Stimulated activated CD8-positive, alpha-beta memory T cell treated with anti-CD3 and anti-CD28 coated beads, Interleukin-12 subunit alpha, Interleukin-12 subunit beta, amount 100 ng/mL, for 4 hours (primary cell): Measurements from ENCODE around the gene DIRAS1.
"Not testable (repeated sequence)": the region's sequence is repeated elsewhere in the genome, so short reads cannot be mapped to it uniquely, and the experiment has no call there.

Experiments used
- DNase-seq: peaks from one replicate; pipeline ENCODE4 v3.0.0-alpha.2; 2020; ENCODE audit warnings: low read depth

DIRAS1 gene

GRCh38 chr19:2711172-2711874 lies 9.8 kb downstream of the DIRAS1 start:
- no peak for DNase-seq

- DNase-seq = no peak
Measured at GRCh38 chr19:2706251-2706650, 14.9 kb downstream of the DIRAS1 start.

- DNase-seq = no peak
Measured at GRCh38 chr19:2703691-2704216, 17.4 kb downstream of the DIRAS1 start.

GRCh38 chr19:2703077-2703437 lies 18.1 kb downstream of the DIRAS1 start:
- no peak for DNase-seq

GRCh38 chr19:2702170-2703076 lies 18.7 kb downstream of the DIRAS1 start, which contains the start of gene GNG7:
TSS of gene GNG7 (minus strand) at chr19:2702694. CDS start at chr19:2520688, 182,006 bp downstream.
- DNase-seq = peak; percentile 90

GRCh38 chr19:2701361-2702169 lies 19.6 kb downstream of the DIRAS1 start:
- DNase-seq = no peak

GRCh38 chr19:2700660-2701360 lies 20.4 kb downstream of the DIRAS1 start:
- no peak for DNase-seq

- no peak for DNase-seq
Measured at GRCh38 chr19:2699413-2700140, 21.6 kb downstream of the DIRAS1 start.

- no peak for DNase-seq
Measured at GRCh38 chr19:2694196-2694595, 27.0 kb downstream of the DIRAS1 start.

- no peak for DNase-seq
Measured at GRCh38 chr19:2693492-2694160, 27.5 kb downstream of the DIRAS1 start.

GRCh38 chr19:2691951-2692350 lies 29.2 kb downstream of the DIRAS1 start:
- no peak for DNase-seq

GRCh38 chr19:2690856-2691255 lies 30.3 kb downstream of the DIRAS1 start:
- DNase-seq = no peak

- DNase-seq = no peak
Measured at GRCh38 chr19:2686360-2686759, 34.8 kb downstream of the DIRAS1 start.

- no peak for DNase-seq
Measured at GRCh38 chr19:2685204-2685704, 35.9 kb downstream of the DIRAS1 start.

GRCh38 chr19:2683430-2684003 lies 37.7 kb downstream of the DIRAS1 start:
- no peak for DNase-seq

- no peak for DNase-seq
Measured at GRCh38 chr19:2680808-2681207, 40.4 kb downstream of the DIRAS1 start.

GRCh38 chr19:2679439-2679838 lies 41.7 kb downstream of the DIRAS1 start:
- DNase-seq = no peak

GRCh38 chr19:2678948-2679347 lies 42.2 kb downstream of the DIRAS1 start:
- not testable (repeated sequence) for DNase-seq

GRCh38 chr19:2678044-2678671 lies 43.0 kb downstream of the DIRAS1 start:
- no peak for DNase-seq
